ENCODE data around the gene ANTXR1. TPM values are rescaled to one million over a fixed set of nuclear protein-coding genes. Genes with fewer than 3 reads are reported as not detected.

Gene ANTXR1
- total and polyA plus RNA-seq, 2 donors (not counting 3 experiments of a cell fraction or from before 2014, with no cell fraction given): 4.2 to 17.3 TPM

GRCh38 chr2:69188182-69188900, 175.4 kb downstream of the ANTXR1 start:
- Histone ChIP-seq H4K20me1 (replicated peaks; ENCODE audit: control insufficient read depth, extremely low read depth, insufficient read depth, low read length) (no peaks in the 10 kb centered on the region), H3K9me3 (replicated peaks; ENCODE audit: control insufficient read depth, insufficient read depth, low read length) (no peaks in the 10 kb centered on the region), H3K27ac (ENCODE audit: insufficient read depth, low read depth, low read length) (no peak overlapping the region), H3K9me1 (replicated peaks; ENCODE audit: control insufficient read depth, extremely low read depth, insufficient read depth, low read length) (no peaks in the 10 kb centered on the region), H3K27me3 (ENCODE audit: control insufficient read depth in 2 of 2, insufficient read depth in 2 of 2, low read length in 2 of 2) (no peaks in the 10 kb centered on the region), H3K4me2 (ENCODE audit: insufficient read depth, low read length) (no peak overlapping the region), H3K79me2 (ENCODE audit: control insufficient read depth, insufficient read depth, low read length) (no peaks in the 10 kb centered on the region), H2AFZ (ENCODE audit: low read depth, low read length) (no peak overlapping the region), H3K4me1 (ENCODE audit: control insufficient read depth, extremely low read depth, insufficient read depth, low read length) (no peaks in the 10 kb centered on the region), H3K36me3 (ENCODE audit: control insufficient read depth in 2 of 2, extremely low read depth in 1 of 2, insufficient read depth in 2 of 2, low read length in 2 of 2) (no peaks in the 10 kb centered on the region), H3K4me3 (replicated peaks in 1 of 3; ENCODE audit: insufficient read depth in 1 of 3, low read depth in 1 of 3, low read length in 3 of 3) (no peak overlapping the region), H3K9ac (replicated peaks; ENCODE audit: extremely low read depth, insufficient read depth, low read length) (no peak overlapping the region)
- no peak for DNase-seq (ENCODE audit: low read depth, low spot score)
- no peak for TF ChIP-seq GATA2 (IDR thresholded peaks at IDR 0.05; ENCODE audit: insufficient read depth, insufficient read length, low read depth, low read length)
- no TSS peak for BruUV-seq (replicated peaks)
- dilution Hi-C loops (cut with MboI; ENCODE audit: extremely low pct_ligation_motif_present, low sequenced_read_pairs): no loop called here
- ChIA-PET CTCF (interaction anchor here (0.7 to 1.3 kb wide), 3 partner anchors 8 to 14 kb away, joined by 3 to 4 read pairs (median 3); no protein-coding TSS in a partner anchor), POLR2A (no interaction called here)
- FAIRE-seq: no peak
- intact Hi-C loops (cut with micrococcal nuclease): no loop called here

- DNase-seq (ENCODE audit: low read depth, low spot score) (no peak), FAIRE-seq (no peak)
- no peak overlapping the region for H3K4me2 ChIP-seq (ENCODE audit: insufficient read depth, low read length)
- H3K9ac ChIP-seq (replicated peaks; ENCODE audit: extremely low read depth, insufficient read depth, low read length): no peak overlapping the region
- BruUV-seq (replicated peaks): no TSS peak
- no peaks in the 10 kb centered on the region for H3K79me2 ChIP-seq (ENCODE audit: control insufficient read depth, insufficient read depth, low read length)
- H3K9me1 ChIP-seq (replicated peaks; ENCODE audit: control insufficient read depth, extremely low read depth, insufficient read depth, low read length): no peaks in the 10 kb centered on the region
- ChIA-PET POLR2A (no interaction called here), CTCF (no interaction called here)
- H3K4me3 ChIP-seq (replicated peaks in 1 of 3; ENCODE audit: insufficient read depth in 1 of 3, low read depth in 1 of 3, low read length in 3 of 3): no peak overlapping the region
- H3K36me3 ChIP-seq (ENCODE audit: control insufficient read depth in 2 of 2, extremely low read depth in 1 of 2, insufficient read depth in 2 of 2, low read length in 2 of 2): no peaks in the 10 kb centered on the region
- H3K27ac ChIP-seq (ENCODE audit: insufficient read depth, low read depth, low read length): no peak overlapping the region
- H2AFZ ChIP-seq (ENCODE audit: low read depth, low read length): no peak overlapping the region
- H3K9me3 ChIP-seq (replicated peaks; ENCODE audit: control insufficient read depth, insufficient read depth, low read length): no peaks in the 10 kb centered on the region
- H3K4me1 ChIP-seq (ENCODE audit: control insufficient read depth, extremely low read depth, insufficient read depth, low read length): peaks cover 2% of the 10 kb centered on the region
- TF ChIP-seq MAX (IDR thresholded peaks at IDR 0.05; ENCODE audit: insufficient read depth, insufficient read length): no peak
- no peak for TF ChIP-seq FOS (IDR thresholded peaks at IDR 0.05; ENCODE audit: borderline replicate concordance, insufficient read depth, low read length)
- no peak for TF ChIP-seq POLR2A (IDR thresholded peaks at IDR 0.05; ENCODE audit: low read depth, low read length)
- no peak for TF ChIP-seq POLR2AphosphoS5 (IDR thresholded peaks at IDR 0.05; ENCODE audit: insufficient read depth, low read depth, low read length)
- no peak for TF ChIP-seq JUN (IDR thresholded peaks at IDR 0.05; ENCODE audit: borderline replicate concordance, insufficient read depth, insufficient read length, low read depth)
- TF ChIP-seq CTCF (IDR thresholded peaks at IDR 0.05; ENCODE audit: extremely low read depth in 1 of 2, insufficient read depth in 1 of 2, low read depth in 1 of 2, low read length in 2 of 2): no peak
- no peak for TF ChIP-seq MYC (IDR thresholded peaks at IDR 0.05; ENCODE audit: low read depth, low read length)
- no peak for TF ChIP-seq GATA2 (IDR thresholded peaks at IDR 0.05; ENCODE audit: insufficient read depth, insufficient read length, low read depth, low read length)
- no peak for TF ChIP-seq EZH2 (IDR thresholded peaks at IDR 0.05; ENCODE audit: borderline replicate concordance, low read depth, low read length, severe bottlenecking)
- H4K20me1 ChIP-seq (replicated peaks; ENCODE audit: control insufficient read depth, extremely low read depth, insufficient read depth, low read length): no peaks in the 10 kb centered on the region
- dilution Hi-C loops (cut with MboI; ENCODE audit: extremely low pct_ligation_motif_present, low sequenced_read_pairs) (no loop called here), intact Hi-C loops (cut with micrococcal nuclease) (no loop called here)
- no peaks in the 10 kb centered on the region for H3K27me3 ChIP-seq (ENCODE audit: control insufficient read depth in 2 of 2, insufficient read depth in 2 of 2, low read length in 2 of 2)
Observed at GRCh38 chr2:69190743-69191404, 177.9 kb downstream of the ANTXR1 start.
